Esophagus squamous epithelium (tissue), 4 donors: ENCODE results near the gene BIN2.

Source experiments
- POLR2A ChIP-seq, 4 donors: fragments of 450-650 bp; IDR thresholded peaks; one replicate each; pipeline ENCODE4 v1.6.1; 2017; ENCODE audit warnings: antibody characterized with exemption in 4 of 4, mild to moderate bottlenecking in 4 of 4, moderate library complexity in 3 of 4
- TF ChIP-seq, protein P1 (sequence below), 6 experiments: fragments of 450-650 bp in 4 of 6; fragments of 200-600 bp in 2 of 6; sonication (generic) in 2 of 6; IDR thresholded peaks; one replicate each; pipeline ENCODE4 v1.5.1; 2016 to 2019; ENCODE audit warnings: antibody characterized with exemption in 6 of 6, mild to moderate bottlenecking in 4 of 6, moderate library complexity in 4 of 6

- TF ChIP-seq POLR2A (IDR thresholded peaks at IDR 0.05), result no peak
- TF ChIP-seq, protein P1, sequence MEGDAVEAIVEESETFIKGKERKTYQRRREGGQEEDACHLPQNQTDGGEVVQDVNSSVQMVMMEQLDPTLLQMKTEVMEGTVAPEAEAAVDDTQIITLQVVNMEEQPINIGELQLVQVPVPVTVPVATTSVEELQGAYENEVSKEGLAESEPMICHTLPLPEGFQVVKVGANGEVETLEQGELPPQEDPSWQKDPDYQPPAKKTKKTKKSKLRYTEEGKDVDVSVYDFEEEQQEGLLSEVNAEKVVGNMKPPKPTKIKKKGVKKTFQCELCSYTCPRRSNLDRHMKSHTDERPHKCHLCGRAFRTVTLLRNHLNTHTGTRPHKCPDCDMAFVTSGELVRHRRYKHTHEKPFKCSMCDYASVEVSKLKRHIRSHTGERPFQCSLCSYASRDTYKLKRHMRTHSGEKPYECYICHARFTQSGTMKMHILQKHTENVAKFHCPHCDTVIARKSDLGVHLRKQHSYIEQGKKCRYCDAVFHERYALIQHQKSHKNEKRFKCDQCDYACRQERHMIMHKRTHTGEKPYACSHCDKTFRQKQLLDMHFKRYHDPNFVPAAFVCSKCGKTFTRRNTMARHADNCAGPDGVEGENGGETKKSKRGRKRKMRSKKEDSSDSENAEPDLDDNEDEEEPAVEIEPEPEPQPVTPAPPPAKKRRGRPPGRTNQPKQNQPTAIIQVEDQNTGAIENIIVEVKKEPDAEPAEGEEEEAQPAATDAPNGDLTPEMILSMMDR (IDR thresholded peaks at IDR 0.05), result no peak
Observed at GRCh38 chr12:51339750-51340149, 15.8 kb upstream of the BIN2 start.
